GM10248 (cell line): ENCODE results near the gene CA12.
"Not testable (repeated sequence)": the region's sequence is repeated elsewhere in the genome, so short reads cannot be mapped to it uniquely, and the experiment has no call there.

Experiments used
- CTCF ChIA-PET: fragments of 300-600 bp; sonication (Branson Sonifier 250); formaldehyde crosslinking; extraction: SDS; loops from one replicate; lab custom pipeline; 2021; ENCODE audit warnings: antibody characterized with exemption; lab: Yijun Ruan, JAX
- POLR2A ChIA-PET: fragments of 350-650 bp; sonication (Branson Sonifier 250); formaldehyde crosslinking; extraction: SDS; loops from one replicate; lab custom pipeline; 2020; ENCODE audit warnings: antibody characterized with exemption; lab: Yijun Ruan, JAX
- DNase-seq: peaks from one replicate; pipeline ENCODE4 v3.0.0; 2012; ENCODE audit errors: extremely low spot score
- TF ChIP-seq, protein P1 (sequence below): IDR thresholded peaks from 2 replicates; pipeline ENCODE4 v1.5.1; 2012; ENCODE audit warnings: mild to moderate bottlenecking, low read depth; ENCODE audit errors: extremely low read depth, missing control alignments, control extremely low read depth

CA12 gene

GRCh38 chr15:63347074-63347857, 34.4 kb downstream of the CA12 start:
- CTCF ChIA-PET, result no interaction called here
- POLR2A ChIA-PET, result no interaction called here
- DNase-seq, result no peak
- TF ChIP-seq, protein P1, sequence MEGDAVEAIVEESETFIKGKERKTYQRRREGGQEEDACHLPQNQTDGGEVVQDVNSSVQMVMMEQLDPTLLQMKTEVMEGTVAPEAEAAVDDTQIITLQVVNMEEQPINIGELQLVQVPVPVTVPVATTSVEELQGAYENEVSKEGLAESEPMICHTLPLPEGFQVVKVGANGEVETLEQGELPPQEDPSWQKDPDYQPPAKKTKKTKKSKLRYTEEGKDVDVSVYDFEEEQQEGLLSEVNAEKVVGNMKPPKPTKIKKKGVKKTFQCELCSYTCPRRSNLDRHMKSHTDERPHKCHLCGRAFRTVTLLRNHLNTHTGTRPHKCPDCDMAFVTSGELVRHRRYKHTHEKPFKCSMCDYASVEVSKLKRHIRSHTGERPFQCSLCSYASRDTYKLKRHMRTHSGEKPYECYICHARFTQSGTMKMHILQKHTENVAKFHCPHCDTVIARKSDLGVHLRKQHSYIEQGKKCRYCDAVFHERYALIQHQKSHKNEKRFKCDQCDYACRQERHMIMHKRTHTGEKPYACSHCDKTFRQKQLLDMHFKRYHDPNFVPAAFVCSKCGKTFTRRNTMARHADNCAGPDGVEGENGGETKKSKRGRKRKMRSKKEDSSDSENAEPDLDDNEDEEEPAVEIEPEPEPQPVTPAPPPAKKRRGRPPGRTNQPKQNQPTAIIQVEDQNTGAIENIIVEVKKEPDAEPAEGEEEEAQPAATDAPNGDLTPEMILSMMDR, result no peak

GRCh38 chr15:63345391-63345752, 36.3 kb downstream of the CA12 start:
- ChIA-PET POLR2A (no interaction called here), CTCF (no interaction called here)
- TF ChIP-seq, protein P1, result no peak
- DNase-seq, result no peak

DNA sequence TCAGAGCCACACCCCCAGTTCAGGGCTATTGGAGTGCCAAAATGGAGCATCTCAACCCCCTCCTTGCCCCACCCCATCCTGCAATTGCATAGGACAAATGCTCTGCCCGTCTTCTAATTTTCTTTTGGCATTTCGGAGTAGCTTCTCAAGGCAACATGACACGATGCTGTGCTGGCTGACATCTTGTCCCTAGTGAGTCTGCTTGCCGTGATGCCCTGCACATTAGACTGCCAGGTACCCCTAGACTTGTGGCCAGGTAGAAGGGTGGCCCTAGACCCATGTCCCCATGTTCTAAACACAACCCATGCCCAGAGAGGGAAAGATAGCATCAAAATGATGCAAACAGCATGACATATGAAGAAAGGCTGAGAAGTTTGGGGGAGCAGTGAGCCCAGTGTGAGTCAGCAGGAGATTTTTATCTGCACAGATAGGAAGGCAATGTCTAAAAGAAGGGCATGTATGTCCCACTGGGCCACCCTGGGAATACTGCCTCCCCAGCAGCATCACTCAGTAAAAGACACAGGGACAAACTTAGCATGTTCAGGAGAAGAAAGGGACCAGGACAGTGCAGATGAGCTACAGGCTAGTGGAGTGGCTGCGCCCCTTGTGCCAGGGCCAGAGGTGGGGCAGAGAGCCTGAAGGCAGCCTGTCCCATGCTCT, 36.8 kb downstream of the CA12 start:
- DNase-seq, result no peak
- POLR2A ChIA-PET, result no interaction called here
- CTCF ChIA-PET, result no interaction called here
- TF ChIP-seq, protein P1, result no peak

GRCh38 chr15:63342996-63343562, 38.6 kb downstream of the CA12 start:
- POLR2A ChIA-PET, result not testable (repeated sequence)
- CTCF ChIA-PET, result interaction anchor here (1.1 to 1.9 kb wide), 2 partner anchors 8 to 11 kb away, joined by 4 to 5 read pairs; no protein-coding TSS in a partner anchor
- peak; percentile 40 for DNase-seq

DNA sequence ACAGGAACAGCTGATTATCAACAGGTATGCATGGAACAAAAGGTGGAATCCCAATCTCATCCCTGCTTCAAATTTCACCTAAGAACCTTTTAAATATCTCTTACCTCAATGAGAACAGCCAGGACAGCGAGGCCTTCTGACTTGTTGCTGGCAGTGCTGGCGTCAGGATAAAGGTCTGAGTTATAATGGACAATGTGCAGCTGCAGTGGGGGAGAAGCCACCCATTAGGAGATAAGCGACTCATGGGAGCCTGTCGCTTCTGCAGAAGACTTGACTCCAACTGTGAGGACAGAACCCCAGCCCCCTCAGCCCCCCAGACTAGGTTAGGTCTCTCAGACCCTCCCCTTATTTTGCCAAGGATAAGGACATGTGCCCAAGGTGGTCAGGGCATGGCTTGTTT, 39.7 kb downstream of the CA12 start:
- POLR2A ChIA-PET, result no interaction called here
- DNase-seq, result no peak
- CTCF ChIA-PET, result interaction anchor here (1.9 kb wide), 1 partner anchor 9 kb away, joined by 4 read pairs; no protein-coding TSS in a partner anchor
- TF ChIP-seq, protein P1, result no peak

DNA sequence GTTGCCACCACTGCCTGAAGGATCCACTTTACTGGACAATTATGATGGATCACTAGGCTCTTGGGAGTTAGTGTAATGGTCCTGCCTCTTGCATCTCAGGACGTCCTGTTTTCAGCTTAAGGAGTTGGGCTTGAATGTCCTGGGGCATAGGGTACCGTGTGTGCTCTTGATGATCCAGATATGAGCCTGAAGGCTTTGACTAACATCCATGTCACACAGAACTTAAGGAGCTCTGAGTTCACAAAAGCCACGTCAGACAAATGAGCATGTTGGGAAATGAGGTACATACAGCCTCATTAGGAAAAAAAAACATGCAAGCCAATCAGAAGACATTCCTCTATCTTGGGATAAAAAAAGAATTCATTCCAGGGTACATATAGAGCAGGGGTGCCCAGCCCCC, 40.8 kb downstream of the CA12 start:
- ChIA-PET POLR2A (no interaction called here), CTCF (interaction anchor here (1.6 kb wide), 1 partner anchor 15 kb away, joined by 3 read pairs; no protein-coding TSS in a partner anchor)
- TF ChIP-seq, protein P1, result no peak
- no peak for DNase-seq
